Endothelial cell of umbilical vein (primary cell): ENCODE data around the gene ADGRD1.

Experiments
- EZH2 ChIP-seq: IDR thresholded peaks from 2 replicates; pipeline ENCODE4 v1.6.1; 2012; ENCODE audit warnings: borderline replicate concordance, low read depth, mild to moderate bottlenecking, moderate library complexity, low read length, inconsistent platforms; ENCODE audit not compliant: severe bottlenecking
- GATA2 ChIP-seq: IDR thresholded peaks from 2 replicates; pipeline ENCODE4 v1.7.0; 2011; ENCODE audit warnings: low read depth, mild to moderate bottlenecking, moderate library complexity, mixed read lengths, low read length; ENCODE audit not compliant: insufficient read length, insufficient read depth
- JUN ChIP-seq: IDR thresholded peaks from 2 replicates; pipeline ENCODE4 v1.6.1; 2011; ENCODE audit warnings: borderline replicate concordance, low read depth; ENCODE audit not compliant: insufficient read length, insufficient read depth
- MYC ChIP-seq: IDR thresholded peaks from one replicate; pipeline ENCODE4 v1.6.1; 2011; ENCODE audit warnings: mild to moderate bottlenecking, low read depth, low read length
- POLR2A ChIP-seq: IDR thresholded peaks from 2 replicates; pipeline ENCODE4 v1.6.1; 2012; ENCODE audit warnings: low read depth, mild to moderate bottlenecking, control low read depth, low read length
- POLR2AphosphoS5 ChIP-seq: IDR thresholded peaks from 2 replicates; pipeline ENCODE4 v1.6.1; 2012; ENCODE audit warnings: low read depth, mild to moderate bottlenecking, control low read depth, low read length, moderate library complexity; ENCODE audit not compliant: insufficient read depth
- TF ChIP-seq, protein P1 (sequence below), 2 donors: IDR thresholded peaks; 1 replicate in 1 of 2; 2 replicates in 1 of 2; pipeline ENCODE4 v1.5.1; 2011; ENCODE audit warnings: low read length in 2 of 2, mild to moderate bottlenecking in 2 of 2, moderate library complexity in 2 of 2, control low read depth in 1 of 2, inconsistent platforms in 1 of 2, low read depth in 1 of 2; ENCODE audit not compliant: insufficient read depth in 1 of 2; ENCODE audit errors: extremely low read depth in 1 of 2
- TF ChIP-seq, protein P2 (sequence below): IDR thresholded peaks from 2 replicates; pipeline ENCODE4 v1.6.1; 2011; ENCODE audit not compliant: insufficient read depth, insufficient read length

- TF ChIP-seq, protein P1, sequence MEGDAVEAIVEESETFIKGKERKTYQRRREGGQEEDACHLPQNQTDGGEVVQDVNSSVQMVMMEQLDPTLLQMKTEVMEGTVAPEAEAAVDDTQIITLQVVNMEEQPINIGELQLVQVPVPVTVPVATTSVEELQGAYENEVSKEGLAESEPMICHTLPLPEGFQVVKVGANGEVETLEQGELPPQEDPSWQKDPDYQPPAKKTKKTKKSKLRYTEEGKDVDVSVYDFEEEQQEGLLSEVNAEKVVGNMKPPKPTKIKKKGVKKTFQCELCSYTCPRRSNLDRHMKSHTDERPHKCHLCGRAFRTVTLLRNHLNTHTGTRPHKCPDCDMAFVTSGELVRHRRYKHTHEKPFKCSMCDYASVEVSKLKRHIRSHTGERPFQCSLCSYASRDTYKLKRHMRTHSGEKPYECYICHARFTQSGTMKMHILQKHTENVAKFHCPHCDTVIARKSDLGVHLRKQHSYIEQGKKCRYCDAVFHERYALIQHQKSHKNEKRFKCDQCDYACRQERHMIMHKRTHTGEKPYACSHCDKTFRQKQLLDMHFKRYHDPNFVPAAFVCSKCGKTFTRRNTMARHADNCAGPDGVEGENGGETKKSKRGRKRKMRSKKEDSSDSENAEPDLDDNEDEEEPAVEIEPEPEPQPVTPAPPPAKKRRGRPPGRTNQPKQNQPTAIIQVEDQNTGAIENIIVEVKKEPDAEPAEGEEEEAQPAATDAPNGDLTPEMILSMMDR (IDR thresholded peaks at IDR 0.05; ENCODE audit: extremely low read depth in 1 of 2, insufficient read depth in 1 of 2, low read depth in 1 of 2, low read length in 2 of 2) = no peak
- TF ChIP-seq POLR2AphosphoS5 (no peak), EZH2 (no peak), POLR2A (no peak), MYC (no peak), GATA2 (no peak), JUN (no peak)
- TF ChIP-seq, protein P2, sequence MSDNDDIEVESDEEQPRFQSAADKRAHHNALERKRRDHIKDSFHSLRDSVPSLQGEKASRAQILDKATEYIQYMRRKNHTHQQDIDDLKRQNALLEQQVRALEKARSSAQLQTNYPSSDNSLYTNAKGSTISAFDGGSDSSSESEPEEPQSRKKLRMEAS = no peak
Observed at GRCh38 chr12:131139363-131140068, 185.8 kb downstream of the ADGRD1 start.
